Hepatocyte (in vitro differentiated cells): ENCODE data around the gene ZNF391. TPM values are rescaled to one million over a fixed set of nuclear protein-coding genes. Genes with fewer than 3 reads are reported as not detected.

Source experiments
- DNase-seq: peaks from one replicate; pipeline ENCODE4 v3.0.0-alpha.2; 2016; ENCODE audit warnings: low spot score
- H2AFZ ChIP-seq: fragments of 200-600 bp; sonication (generic); 2 replicates; pipeline ENCODE4 v1.6.0; 2016; ENCODE audit warnings: antibody characterized with exemption, mild to moderate bottlenecking
- H3K27ac ChIP-seq: fragments of 200-600 bp; sonication (generic); 2 replicates; pipeline ENCODE4 v1.5.1; 2016; ENCODE audit warnings: mild to moderate bottlenecking
- H3K27me3 ChIP-seq: fragments of 200-600 bp; sonication (generic); 2 replicates; pipeline ENCODE4 v1.6.1; 2016
- H3K36me3 ChIP-seq: fragments of 200-600 bp; sonication (generic); replicated peaks from 2 replicates; pipeline ENCODE4 v1.5.1; 2016; ENCODE audit warnings: low read depth; ENCODE audit not compliant: insufficient read depth
- H3K4me1 ChIP-seq: fragments of 200-600 bp; sonication (generic); 2 replicates; pipeline ENCODE4 v1.5.1; 2016; ENCODE audit warnings: mild to moderate bottlenecking, moderate library complexity; ENCODE audit not compliant: insufficient read depth
- H3K4me2 ChIP-seq: fragments of 200-600 bp; sonication (generic); 2 replicates; pipeline ENCODE4 v1.6.0; 2016
- H3K4me3 ChIP-seq: fragments of 200-600 bp; sonication (generic); 2 replicates; pipeline ENCODE4 v1.5.1; 2016; ENCODE audit warnings: mild to moderate bottlenecking
- H3K79me2 ChIP-seq: fragments of 200-600 bp; sonication (generic); 2 replicates; pipeline ENCODE4 v1.6.0; 2017; ENCODE audit warnings: mild to moderate bottlenecking
- H3K9me2 ChIP-seq: fragments of 200-600 bp; sonication (generic); replicated peaks from 2 replicates; pipeline ENCODE4 v1.6.0; 2017; ENCODE audit warnings: mild to moderate bottlenecking; ENCODE audit not compliant: insufficient read depth
- H3K9me3 ChIP-seq: fragments of 200-600 bp; sonication (generic); 2 replicates; pipeline ENCODE4 v1.5.1; 2016; ENCODE audit warnings: low read depth, mild to moderate bottlenecking
- H4K20me1 ChIP-seq: fragments of 200-600 bp; sonication (generic); 2 replicates; pipeline ENCODE4 v1.6.0; 2016; ENCODE audit warnings: mild to moderate bottlenecking; ENCODE audit not compliant: insufficient read depth, poor library complexity, severe bottlenecking
- EZH2 ChIP-seq: fragments of 200-600 bp; sonication (generic); IDR thresholded peaks from 2 replicates; pipeline ENCODE4 v1.6.1; 2016; ENCODE audit warnings: antibody characterized with exemption, mild to moderate bottlenecking, borderline replicate concordance
- EZH2phosphoT487 ChIP-seq: fragments of 200-600 bp; sonication (generic); IDR thresholded peaks from one replicate; pipeline ENCODE4 v1.6.1; 2018; ENCODE audit warnings: antibody characterized with exemption, mild to moderate bottlenecking, low read depth, moderate library complexity; ENCODE audit not compliant: unreplicated experiment, severe bottlenecking
- WGBS: methylation state at CpG from one replicate; pipeline ENCODE4 v1.1.6; 2016; ENCODE audit warnings: low lambda C conversion rate; ENCODE audit errors: missing lambda C conversion rate; 5-methylcytosine and 5-hydroxymethylcytosine counted together
- polyA plus RNA-seq: library from polyadenylated mRNA; unstranded; fragments of >200 nt; fragmentation: Nextera tagmentation; extraction: Ambion mirVana; gene quantifications from 2 replicates; pipeline ENCODE4 v1.2.1, GENCODE V29; 2016
- total RNA-seq: library from RNA; depleted of rRNA; stranded (reverse); fragments of >200 nt; gene quantifications from 2 replicates; pipeline ENCODE4 v1.2.3, GENCODE V29; 2014
- TF ChIP-seq, protein P1 (sequence below): fragments of 200-600 bp; sonication (generic); IDR thresholded peaks from 2 replicates; pipeline ENCODE4 v1.5.1; 2016; ENCODE audit warnings: antibody characterized with exemption, mild to moderate bottlenecking; ENCODE audit not compliant: poor library complexity

The ZNF391 gene
- total and polyA plus RNA-seq, 2 experiments from 2014 or later, result 4.3 to 6.9 TPM

DNA sequence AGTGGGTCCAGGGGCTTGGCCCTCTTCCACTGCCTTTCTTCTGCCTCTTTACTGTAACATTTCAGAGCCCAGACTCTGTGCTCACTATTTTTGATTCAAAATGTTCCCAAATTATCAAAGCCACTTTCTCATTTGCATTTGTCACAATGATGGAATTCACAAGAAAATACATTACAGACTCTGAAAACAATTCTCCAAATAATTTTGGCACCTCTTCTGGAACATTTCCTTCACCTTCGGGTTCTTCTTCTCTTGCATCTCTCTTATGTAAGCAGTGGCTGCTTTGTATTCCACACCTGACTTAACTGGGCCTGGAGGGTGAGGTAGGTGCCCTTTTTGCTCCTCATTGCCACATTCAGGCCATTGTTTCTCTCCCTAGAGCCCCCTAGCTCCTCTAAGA, 54.4 kb downstream of the ZNF391 start:
- Histone ChIP-seq H3K27ac (no peak overlapping the region), H4K20me1 (no peaks in the 10 kb centered on the region), H3K79me2 (no peaks in the 10 kb centered on the region), H2AFZ (no peak overlapping the region), H3K9me2 (no peaks in the 10 kb centered on the region), H3K4me1 (no peaks in the 10 kb centered on the region), H3K9me3 (peaks cover 3% of the 10 kb centered on the region), H3K4me2 (no peak overlapping the region), H3K36me3 (no peaks in the 10 kb centered on the region), H3K4me3 (no peak overlapping the region), H3K27me3 (no peaks in the 10 kb centered on the region)
- DNase-seq, result no peak
- WGBS, result 85% methylated on average over 1 of the region's 1 CpG
- TF ChIP-seq, protein P1, sequence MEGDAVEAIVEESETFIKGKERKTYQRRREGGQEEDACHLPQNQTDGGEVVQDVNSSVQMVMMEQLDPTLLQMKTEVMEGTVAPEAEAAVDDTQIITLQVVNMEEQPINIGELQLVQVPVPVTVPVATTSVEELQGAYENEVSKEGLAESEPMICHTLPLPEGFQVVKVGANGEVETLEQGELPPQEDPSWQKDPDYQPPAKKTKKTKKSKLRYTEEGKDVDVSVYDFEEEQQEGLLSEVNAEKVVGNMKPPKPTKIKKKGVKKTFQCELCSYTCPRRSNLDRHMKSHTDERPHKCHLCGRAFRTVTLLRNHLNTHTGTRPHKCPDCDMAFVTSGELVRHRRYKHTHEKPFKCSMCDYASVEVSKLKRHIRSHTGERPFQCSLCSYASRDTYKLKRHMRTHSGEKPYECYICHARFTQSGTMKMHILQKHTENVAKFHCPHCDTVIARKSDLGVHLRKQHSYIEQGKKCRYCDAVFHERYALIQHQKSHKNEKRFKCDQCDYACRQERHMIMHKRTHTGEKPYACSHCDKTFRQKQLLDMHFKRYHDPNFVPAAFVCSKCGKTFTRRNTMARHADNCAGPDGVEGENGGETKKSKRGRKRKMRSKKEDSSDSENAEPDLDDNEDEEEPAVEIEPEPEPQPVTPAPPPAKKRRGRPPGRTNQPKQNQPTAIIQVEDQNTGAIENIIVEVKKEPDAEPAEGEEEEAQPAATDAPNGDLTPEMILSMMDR, result no peak
- TF ChIP-seq EZH2phosphoT487 (no peak), EZH2 (no peak)

DNA sequence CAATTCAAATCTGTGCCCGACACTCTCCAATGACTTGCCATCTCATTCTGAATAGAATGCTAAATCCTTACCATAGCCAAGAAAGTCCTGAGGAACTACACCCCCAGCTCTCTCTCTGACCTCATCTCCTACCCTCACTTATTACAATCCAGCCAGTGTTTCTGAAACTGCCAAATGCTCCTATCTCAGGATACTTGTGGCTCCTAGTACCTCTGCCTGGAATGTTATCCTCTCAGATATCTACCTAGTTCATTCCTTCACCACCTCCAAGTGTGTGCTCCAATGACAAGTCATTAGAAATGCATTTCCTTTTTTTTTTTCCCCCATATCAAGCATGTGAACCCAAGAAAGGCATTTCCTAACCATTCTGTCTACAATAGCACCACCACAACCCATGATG, 59.9 kb downstream of the ZNF391 start:
- Histone ChIP-seq H2AFZ (no peak overlapping the region), H3K4me1 (no peaks in the 10 kb centered on the region), H3K27ac (no peak overlapping the region), H3K9me3 (peaks cover 52% of the 10 kb centered on the region), H3K9me2 (no peaks in the 10 kb centered on the region), H3K36me3 (peaks cover 29% of the 10 kb centered on the region), H3K4me3 (no peak overlapping the region), H3K4me2 (no peak overlapping the region), H3K79me2 (no peaks in the 10 kb centered on the region), H3K27me3 (no peaks in the 10 kb centered on the region), H4K20me1 (no peaks in the 10 kb centered on the region)
- WGBS, result 96% methylated on average over 1 of the region's 1 CpG
- TF ChIP-seq, protein P1, result no peak
- TF ChIP-seq EZH2 (no peak), EZH2phosphoT487 (no peak)
- DNase-seq, result no peak

DNA sequence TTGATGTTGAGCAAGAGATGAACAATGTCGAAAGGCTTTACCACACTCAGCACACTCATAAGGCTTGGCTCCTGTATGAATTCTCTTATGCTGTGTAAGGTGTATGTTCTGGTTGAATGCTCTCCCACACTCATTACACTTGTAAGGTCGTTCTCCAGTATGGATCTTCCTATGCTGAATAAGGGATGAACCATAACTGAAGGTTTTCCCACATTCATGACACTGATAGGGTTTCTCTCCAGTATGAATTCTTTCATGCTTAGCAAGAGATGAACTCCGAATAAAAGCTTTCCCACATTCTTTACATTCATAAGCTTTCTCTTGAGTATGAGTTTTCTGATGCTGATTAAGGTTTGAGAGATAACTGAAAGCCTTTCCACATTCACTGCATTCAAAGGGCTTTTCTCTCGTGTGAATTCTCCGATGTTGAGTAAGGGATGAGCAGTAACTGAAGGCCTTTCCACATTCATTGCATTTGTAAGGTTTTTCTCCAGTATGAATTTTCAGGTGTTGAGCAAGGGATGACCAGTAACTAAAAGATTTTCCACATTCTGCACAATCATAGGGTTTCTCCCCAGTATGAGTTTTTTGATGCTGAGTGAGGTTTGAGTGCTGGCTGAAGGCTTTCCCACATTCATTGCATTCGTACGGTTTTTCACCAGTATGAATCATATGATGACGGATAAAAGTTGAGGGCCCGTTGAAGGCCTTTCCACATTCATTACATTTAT, 63.3 kb downstream of the ZNF391 start:
- no peak overlapping the region for H2AFZ ChIP-seq
- H3K36me3 ChIP-seq, result peaks cover 51% of the 10 kb centered on the region
- no peak overlapping the region for H3K4me2 ChIP-seq
- no peaks in the 10 kb centered on the region for H3K4me1 ChIP-seq
- DNase-seq, result no peak
- H3K9me3 ChIP-seq, result peaks cover 85% of the 10 kb centered on the region
- H4K20me1 ChIP-seq, result no peaks in the 10 kb centered on the region
- H3K27me3 ChIP-seq, result no peaks in the 10 kb centered on the region
- no peak overlapping the region for H3K27ac ChIP-seq
- peak overlapping the region; percentile 26 for H3K4me3 ChIP-seq
- WGBS, result 97% methylated on average over 9 of the region's 9 CpGs
- no peaks in the 10 kb centered on the region for H3K79me2 ChIP-seq
- no peaks in the 10 kb centered on the region for H3K9me2 ChIP-seq
- TF ChIP-seq EZH2phosphoT487 (no peak), EZH2 (no peak)
- TF ChIP-seq, protein P1, result no peak

DNA sequence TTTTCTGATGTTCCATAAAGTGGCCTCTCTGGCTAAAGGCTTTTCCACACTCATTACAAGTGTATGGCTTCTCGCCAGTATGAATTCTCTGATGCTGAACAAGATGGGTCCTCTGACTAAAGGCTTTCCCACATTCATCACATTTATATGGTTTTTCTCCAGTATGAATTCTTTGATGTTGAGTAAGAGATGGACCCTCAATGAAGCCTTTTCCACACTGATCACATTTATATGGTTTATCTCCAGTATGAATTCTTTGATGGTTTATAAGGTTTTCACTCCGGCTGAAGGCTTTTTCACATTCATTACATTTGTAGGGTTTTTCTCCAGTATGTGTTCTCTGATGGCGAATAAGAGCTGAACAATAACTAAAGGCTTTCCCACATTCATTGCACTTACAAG, 63.9 kb downstream of the ZNF391 start:
- no peaks in the 10 kb centered on the region for H3K9me2 ChIP-seq
- H4K20me1 ChIP-seq, result no peaks in the 10 kb centered on the region
- TF ChIP-seq EZH2phosphoT487, result no peak
- TF ChIP-seq, protein P1, result no peak
- no peak for TF ChIP-seq EZH2
- no peak overlapping the region for H2AFZ ChIP-seq
- no peaks in the 10 kb centered on the region for H3K4me1 ChIP-seq
- WGBS, result 96% methylated on average over 3 of the region's 3 CpGs
- no peak overlapping the region for H3K4me2 ChIP-seq
- H3K36me3 ChIP-seq, result peaks cover 56% of the 10 kb centered on the region
- DNase-seq, result no peak
- H3K4me3 ChIP-seq, result no peak overlapping the region
- H3K9me3 ChIP-seq, result peaks cover 92% of the 10 kb centered on the region
- H3K27ac ChIP-seq, result no peak overlapping the region
- no peaks in the 10 kb centered on the region for H3K27me3 ChIP-seq
- no peaks in the 10 kb centered on the region for H3K79me2 ChIP-seq
